Liver (tissue), 9 donors: Measurements from ENCODE around the gene DNM3. TPM values are rescaled to one million over a fixed set of nuclear protein-coding genes. Genes with fewer than 3 reads are reported as not detected.

ENCODE experiments used
- DNase-seq: peaks from one replicate; pipeline ENCODE4 v3.0.0-alpha.2; 2017; ENCODE audit warnings: low spot score
- H3K27ac ChIP-seq, 2 donors: one replicate each; pipeline ENCODE4 v1.7.0; 2013; ENCODE audit warnings: inconsistent platforms in 2 of 2, low read length in 2 of 2, control low read depth in 1 of 2, low read depth in 1 of 2, mild to moderate bottlenecking in 1 of 2
- H3K27me3 ChIP-seq, 4 donors: one replicate each; pipeline versions ENCODE4 v1.6.1 to v1.7.0; 2013; ENCODE audit warnings: low read length in 3 of 4, inconsistent platforms in 1 of 4, mild to moderate bottlenecking in 1 of 4, moderate library complexity in 1 of 4; ENCODE audit not compliant: control insufficient read depth in 4 of 4, insufficient read depth in 4 of 4
- H3K36me3 ChIP-seq, 4 donors: one replicate each; pipeline versions ENCODE4 v1.6.1 to v1.7.0; 2013; ENCODE audit warnings: low read length in 3 of 4, mild to moderate bottlenecking in 3 of 4, low read depth in 1 of 4, moderate library complexity in 1 of 4; ENCODE audit not compliant: control insufficient read depth in 4 of 4, insufficient read depth in 3 of 4
- H3K4me1 ChIP-seq, 4 donors: one replicate each; pipeline versions ENCODE4 v1.6.1 to v1.7.0; 2013; ENCODE audit warnings: low read length in 3 of 4, mild to moderate bottlenecking in 3 of 4, moderate library complexity in 1 of 4; ENCODE audit not compliant: control insufficient read depth in 4 of 4, insufficient read depth in 4 of 4
- H3K4me3 ChIP-seq, 3 donors: one replicate each; pipeline versions ENCODE4 v1.6.1 to v1.7.0; 2013; ENCODE audit warnings: low read length in 3 of 3, control low read depth in 1 of 3, low read depth in 1 of 3, mild to moderate bottlenecking in 1 of 3
- H3K9ac ChIP-seq, 2 donors: one replicate each; pipeline ENCODE4 v1.7.0; 2013; ENCODE audit warnings: low read length in 2 of 2, mild to moderate bottlenecking in 2 of 2, moderate library complexity in 2 of 2, control low read depth in 1 of 2, low read depth in 1 of 2
- H3K9me3 ChIP-seq, 4 donors: one replicate each; pipeline versions ENCODE4 v1.6.1 to v1.7.0; 2013; ENCODE audit warnings: low read length in 3 of 4; ENCODE audit not compliant: control insufficient read depth in 4 of 4
- EGR1 ChIP-seq, 2 donors: IDR thresholded peaks; 2 replicates each; pipeline ENCODE4 v1.6.1; 2016 to 2018; ENCODE audit warnings: antibody characterized with exemption in 2 of 2, low read depth in 2 of 2
- FOXA1 ChIP-seq: IDR thresholded peaks from 2 replicates; pipeline ENCODE4 v1.6.1; 2016; ENCODE audit warnings: antibody characterized with exemption
- FOXA2 ChIP-seq: IDR thresholded peaks from 2 replicates; pipeline ENCODE4 v1.6.1; 2016; ENCODE audit warnings: antibody characterized with exemption
- GABPA ChIP-seq, 2 donors: IDR thresholded peaks in 1 of 2; conservative IDR thresholded peaks in 1 of 2; 2 replicates each; pipeline ENCODE4 v1.6.1; 2016; ENCODE audit warnings: antibody characterized with exemption in 2 of 2, mild to moderate bottlenecking in 1 of 2, moderate library complexity in 1 of 2
- HNF4A ChIP-seq, 2 donors: conservative IDR thresholded peaks; 2 replicates each; pipeline ENCODE4 v1.6.1; 2016; ENCODE audit warnings: antibody characterized with exemption in 2 of 2, mild to moderate bottlenecking in 2 of 2
- HNF4G ChIP-seq: IDR thresholded peaks from 2 replicates; pipeline ENCODE4 v1.6.1; 2016; ENCODE audit warnings: antibody characterized with exemption
- JUND ChIP-seq, 2 donors: IDR thresholded peaks; 2 replicates each; pipeline ENCODE4 v1.6.1; 2016; ENCODE audit warnings: antibody characterized with exemption in 2 of 2
- MAX ChIP-seq: IDR thresholded peaks from 2 replicates; pipeline ENCODE4 v1.6.1; 2016; ENCODE audit warnings: antibody characterized with exemption
- NR2F2 ChIP-seq: IDR thresholded peaks from 2 replicates; pipeline ENCODE4 v1.6.1; 2016; ENCODE audit warnings: antibody characterized with exemption
- RAD21 ChIP-seq, 2 donors: IDR thresholded peaks; 2 replicates each; pipeline ENCODE4 v1.6.1; 2016; ENCODE audit warnings: antibody characterized with exemption in 2 of 2, mild to moderate bottlenecking in 2 of 2
- REST ChIP-seq: IDR thresholded peaks from 2 replicates; pipeline ENCODE4 v1.6.1; 2016; ENCODE audit warnings: antibody characterized with exemption, mild to moderate bottlenecking
- RXRA ChIP-seq, 2 donors: IDR thresholded peaks; 2 replicates each; pipeline ENCODE4 v1.6.1; 2017 to 2018; ENCODE audit warnings: antibody characterized with exemption in 2 of 2, mild to moderate bottlenecking in 1 of 2
- SP1 ChIP-seq: IDR thresholded peaks from 2 replicates; pipeline ENCODE4 v1.6.1; 2018; ENCODE audit warnings: antibody characterized with exemption, mild to moderate bottlenecking
- TAF1 ChIP-seq: conservative IDR thresholded peaks from 2 replicates; pipeline ENCODE4 v1.6.1; 2016; ENCODE audit warnings: antibody characterized with exemption, mild to moderate bottlenecking
- YY1 ChIP-seq: IDR thresholded peaks from 2 replicates; pipeline ENCODE4 v1.6.1; 2016; ENCODE audit warnings: antibody characterized with exemption, mild to moderate bottlenecking
- WGBS: extraction: QIAGEN DNeasy Blood & Tissue Kit; methylation state at CpG from one replicate; pipeline ENCODE4 v1.1.7; 2013; 5-methylcytosine and 5-hydroxymethylcytosine counted together
- polyA plus RNA-seq, 2 donors: library from polyadenylated mRNA; stranded (reverse) in 1 of 2; unstranded in 1 of 2; fragments of 200-250 nt in 1 of 2; fragments of >200 nt in 1 of 2; fragmentation: Nextera tagmentation in 1 of 2; extraction: Ambion mirVana in 1 of 2; gene quantifications; one replicate each; pipeline versions ENCODE4 v1.2.1 to v1.2.3, GENCODE V29; 2013 to 2015
- total RNA-seq, 2 donors: library from RNA; depleted of rRNA; stranded (reverse); fragments of >200 nt; gene quantifications; one replicate each; pipeline ENCODE4 v1.2.3, GENCODE V29; 2014
- TF ChIP-seq, protein P1 (sequence below): fragments of 150-350 bp; IDR thresholded peaks from 2 replicates; pipeline ENCODE4 v1.5.1; 2017; ENCODE audit warnings: improper control_type of control experiment, low read depth, low read length; ENCODE audit not compliant: missing input control
- TF ChIP-seq, protein P2 (sequence below): IDR thresholded peaks from 2 replicates; pipeline ENCODE4 v1.6.1; 2016; ENCODE audit warnings: antibody characterized with exemption
- TF ChIP-seq, protein P3 (sequence below): IDR thresholded peaks from 2 replicates; pipeline ENCODE4 v1.6.1; 2016; ENCODE audit warnings: antibody characterized with exemption
- donor health status: healthy.
- donor health status: healthy.
- donor health status: healthy.
- donor health status: healthy.
- donor health status: healthy.

DNM3 gene
- total and polyA plus RNA-seq, 4 donors, result 0.08 to 3.2 (median 1.0) TPM

DNA sequence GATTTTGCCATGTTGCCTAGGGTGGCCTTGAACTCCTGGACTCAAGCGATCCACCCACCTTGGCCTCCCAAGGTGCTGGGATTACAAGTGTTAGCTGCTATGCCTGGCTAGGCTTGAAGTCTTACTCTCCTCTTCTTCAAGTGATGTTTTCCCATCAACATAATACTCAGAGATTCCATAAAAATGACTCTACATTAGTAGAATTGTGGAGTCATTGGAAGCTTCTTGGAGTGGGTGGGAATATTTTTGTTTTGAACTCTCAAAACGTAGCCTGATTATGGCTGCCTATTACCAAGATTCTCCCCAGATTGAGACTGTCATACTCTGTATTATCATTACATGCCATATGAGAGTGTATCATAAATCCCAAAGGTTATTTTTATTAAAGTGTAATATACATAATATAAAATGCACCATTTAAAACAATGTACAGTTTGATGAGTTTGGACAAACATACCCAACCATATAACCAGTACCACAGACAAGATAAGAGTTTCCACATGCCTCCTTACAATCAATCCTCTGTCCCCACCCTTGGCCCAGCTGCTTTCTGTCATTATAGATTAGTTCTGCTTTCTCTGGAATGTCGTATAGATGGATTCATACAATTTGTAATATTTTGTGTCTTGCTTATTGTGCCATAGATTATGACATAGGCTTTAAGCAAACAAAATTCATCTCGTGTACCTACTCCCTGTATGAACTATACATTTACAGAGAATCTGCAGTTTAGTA is 8.0 kb upstream of the DNM3 start:
- no peak for TF ChIP-seq JUND (IDR thresholded peaks at IDR 0.05)
- TF ChIP-seq SP1, result no peak
- TF ChIP-seq, protein P1, sequence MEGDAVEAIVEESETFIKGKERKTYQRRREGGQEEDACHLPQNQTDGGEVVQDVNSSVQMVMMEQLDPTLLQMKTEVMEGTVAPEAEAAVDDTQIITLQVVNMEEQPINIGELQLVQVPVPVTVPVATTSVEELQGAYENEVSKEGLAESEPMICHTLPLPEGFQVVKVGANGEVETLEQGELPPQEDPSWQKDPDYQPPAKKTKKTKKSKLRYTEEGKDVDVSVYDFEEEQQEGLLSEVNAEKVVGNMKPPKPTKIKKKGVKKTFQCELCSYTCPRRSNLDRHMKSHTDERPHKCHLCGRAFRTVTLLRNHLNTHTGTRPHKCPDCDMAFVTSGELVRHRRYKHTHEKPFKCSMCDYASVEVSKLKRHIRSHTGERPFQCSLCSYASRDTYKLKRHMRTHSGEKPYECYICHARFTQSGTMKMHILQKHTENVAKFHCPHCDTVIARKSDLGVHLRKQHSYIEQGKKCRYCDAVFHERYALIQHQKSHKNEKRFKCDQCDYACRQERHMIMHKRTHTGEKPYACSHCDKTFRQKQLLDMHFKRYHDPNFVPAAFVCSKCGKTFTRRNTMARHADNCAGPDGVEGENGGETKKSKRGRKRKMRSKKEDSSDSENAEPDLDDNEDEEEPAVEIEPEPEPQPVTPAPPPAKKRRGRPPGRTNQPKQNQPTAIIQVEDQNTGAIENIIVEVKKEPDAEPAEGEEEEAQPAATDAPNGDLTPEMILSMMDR, result no peak
- TF ChIP-seq REST, result no peak
- no peak for TF ChIP-seq GABPA (IDR thresholded peaks at IDR 0.05 in 1 of 2, conservative IDR thresholded peaks at IDR 0.05 in 1 of 2)
- TF ChIP-seq TAF1, result no peak
- no peak for TF ChIP-seq EGR1 (IDR thresholded peaks at IDR 0.05; ENCODE audit: low read depth in 2 of 2)
- no peak for TF ChIP-seq FOXA1
- TF ChIP-seq YY1, result no peak
- TF ChIP-seq NR2F2, result no peak
- TF ChIP-seq, protein P2, sequence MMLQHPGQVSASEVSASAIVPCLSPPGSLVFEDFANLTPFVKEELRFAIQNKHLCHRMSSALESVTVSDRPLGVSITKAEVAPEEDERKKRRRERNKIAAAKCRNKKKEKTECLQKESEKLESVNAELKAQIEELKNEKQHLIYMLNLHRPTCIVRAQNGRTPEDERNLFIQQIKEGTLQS, result no peak
- no peak for TF ChIP-seq RXRA (IDR thresholded peaks at IDR 0.05)
- TF ChIP-seq, protein P3, sequence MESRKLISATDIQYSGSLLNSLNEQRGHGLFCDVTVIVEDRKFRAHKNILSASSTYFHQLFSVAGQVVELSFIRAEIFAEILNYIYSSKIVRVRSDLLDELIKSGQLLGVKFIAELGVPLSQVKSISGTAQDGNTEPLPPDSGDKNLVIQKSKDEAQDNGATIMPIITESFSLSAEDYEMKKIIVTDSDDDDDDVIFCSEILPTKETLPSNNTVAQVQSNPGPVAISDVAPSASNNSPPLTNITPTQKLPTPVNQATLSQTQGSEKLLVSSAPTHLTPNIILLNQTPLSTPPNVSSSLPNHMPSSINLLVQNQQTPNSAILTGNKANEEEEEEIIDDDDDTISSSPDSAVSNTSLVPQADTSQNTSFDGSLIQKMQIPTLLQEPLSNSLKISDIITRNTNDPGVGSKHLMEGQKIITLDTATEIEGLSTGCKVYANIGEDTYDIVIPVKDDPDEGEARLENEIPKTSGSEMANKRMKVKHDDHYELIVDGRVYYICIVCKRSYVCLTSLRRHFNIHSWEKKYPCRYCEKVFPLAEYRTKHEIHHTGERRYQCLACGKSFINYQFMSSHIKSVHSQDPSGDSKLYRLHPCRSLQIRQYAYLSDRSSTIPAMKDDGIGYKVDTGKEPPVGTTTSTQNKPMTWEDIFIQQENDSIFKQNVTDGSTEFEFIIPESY, result no peak
- TF ChIP-seq FOXA2, result no peak
- TF ChIP-seq HNF4A (conservative IDR thresholded peaks at IDR 0.05), result no peak
- no peak for TF ChIP-seq HNF4G
- no peak for TF ChIP-seq RAD21 (IDR thresholded peaks at IDR 0.05)
- no peak for TF ChIP-seq MAX
- Histone ChIP-seq H3K36me3 (no peaks in the 10 kb centered on the region), H3K4me3 (no peak overlapping the region), H3K27me3 (no peaks in the 10 kb centered on the region), H3K9me3 (no peaks in the 10 kb centered on the region), H3K9ac (no peak overlapping the region), H3K27ac (no peak overlapping the region), H3K4me1 (no peaks in the 10 kb centered on the region)
- DNase-seq, result no peak
- WGBS, result 69% methylated on average over 4 of the region's 4 CpGs
